VCaP (cell line): Measurements from ENCODE around the gene FBXO40.
"Not testable (repeated sequence)": the region's sequence is repeated elsewhere in the genome, so short reads cannot be mapped to it uniquely, and the experiment has no call there.

ENCODE experiments used
- H3K27ac ChIP-seq: fragments of 450-650 bp; 2 replicates; pipeline ENCODE4 v1.5.1; 2017
- TF ChIP-seq, protein P1 (sequence below): fragments of 450-650 bp; conservative IDR thresholded peaks from 2 replicates; pipeline ENCODE4 v1.5.1; 2017; ENCODE audit warnings: mild to moderate bottlenecking, moderate library complexity

FBXO40 gene

DNA sequence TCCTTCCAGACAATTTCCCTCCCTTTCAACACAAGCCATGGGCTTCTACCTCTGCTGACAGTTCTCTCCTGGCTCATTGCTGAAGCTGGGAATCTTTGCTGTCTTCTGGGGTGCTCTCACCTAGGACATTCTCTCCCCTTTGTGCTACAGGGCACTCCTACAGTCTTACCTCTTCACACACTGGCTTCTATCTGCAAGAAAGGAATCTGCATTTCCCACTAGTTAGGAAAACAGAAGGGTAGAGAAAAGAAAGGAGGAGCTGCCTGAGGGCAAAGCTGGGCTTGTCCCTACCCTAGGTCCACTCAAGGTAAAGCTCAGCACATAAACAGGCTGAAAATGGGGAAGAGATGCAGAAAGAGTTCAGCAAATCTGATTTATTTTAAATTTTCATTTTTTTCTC, 31.0 kb upstream of the FBXO40 start:
- TF ChIP-seq, protein P1, sequence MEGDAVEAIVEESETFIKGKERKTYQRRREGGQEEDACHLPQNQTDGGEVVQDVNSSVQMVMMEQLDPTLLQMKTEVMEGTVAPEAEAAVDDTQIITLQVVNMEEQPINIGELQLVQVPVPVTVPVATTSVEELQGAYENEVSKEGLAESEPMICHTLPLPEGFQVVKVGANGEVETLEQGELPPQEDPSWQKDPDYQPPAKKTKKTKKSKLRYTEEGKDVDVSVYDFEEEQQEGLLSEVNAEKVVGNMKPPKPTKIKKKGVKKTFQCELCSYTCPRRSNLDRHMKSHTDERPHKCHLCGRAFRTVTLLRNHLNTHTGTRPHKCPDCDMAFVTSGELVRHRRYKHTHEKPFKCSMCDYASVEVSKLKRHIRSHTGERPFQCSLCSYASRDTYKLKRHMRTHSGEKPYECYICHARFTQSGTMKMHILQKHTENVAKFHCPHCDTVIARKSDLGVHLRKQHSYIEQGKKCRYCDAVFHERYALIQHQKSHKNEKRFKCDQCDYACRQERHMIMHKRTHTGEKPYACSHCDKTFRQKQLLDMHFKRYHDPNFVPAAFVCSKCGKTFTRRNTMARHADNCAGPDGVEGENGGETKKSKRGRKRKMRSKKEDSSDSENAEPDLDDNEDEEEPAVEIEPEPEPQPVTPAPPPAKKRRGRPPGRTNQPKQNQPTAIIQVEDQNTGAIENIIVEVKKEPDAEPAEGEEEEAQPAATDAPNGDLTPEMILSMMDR: no peak
- H3K27ac ChIP-seq: peak overlapping the region; percentile 50

DNA sequence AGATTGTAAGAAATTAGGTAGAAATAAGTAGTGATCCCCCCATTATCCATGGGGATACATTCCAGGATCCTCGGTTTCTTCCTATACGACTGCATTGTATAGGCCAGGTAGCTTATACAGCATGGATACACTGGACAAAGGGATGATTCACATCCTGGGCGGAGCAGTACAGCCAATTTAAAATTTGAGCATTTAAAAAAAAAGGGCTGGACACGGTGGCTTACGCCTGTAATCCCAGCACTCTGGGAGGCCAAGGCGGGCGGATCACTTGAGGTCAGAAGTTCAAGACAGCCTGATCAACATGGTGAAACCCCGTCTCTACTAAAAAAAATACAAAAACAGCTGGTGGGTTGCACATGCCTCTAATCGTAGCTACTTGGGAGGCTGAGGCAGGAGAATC, 26.4 kb upstream of the FBXO40 start:
- H3K27ac ChIP-seq: no peak overlapping the region
- TF ChIP-seq, protein P1: no peak

DNA sequence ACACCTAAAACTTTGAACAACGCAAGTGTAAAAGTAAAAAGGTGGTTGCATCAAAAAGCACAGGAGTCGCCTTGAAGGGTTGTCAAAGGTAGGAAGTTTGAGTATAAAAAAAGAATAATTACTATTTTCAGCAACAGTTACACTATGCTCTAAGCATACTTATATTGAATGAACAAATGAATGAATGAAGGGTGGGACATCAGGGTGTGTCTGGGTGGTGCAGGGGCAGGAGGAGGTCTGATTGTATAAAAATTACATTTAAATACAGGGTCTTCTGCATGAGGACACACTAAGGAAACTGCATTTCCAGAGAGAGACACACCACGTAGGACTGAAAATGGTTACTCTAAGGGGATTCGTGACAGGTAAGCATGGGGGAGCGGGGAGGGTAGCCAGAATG, 25.5 kb upstream of the FBXO40 start, which contains the start of gene ARGFX:
TSS of gene ARGFX (plus strand) at position 301 of the 400 bp plus-strand sequence. CDS start 2,765 bp downstream, outside the sequence.
- TF ChIP-seq, protein P1: no peak
- no peak within 1 kb of the TSS for H3K27ac ChIP-seq

DNA sequence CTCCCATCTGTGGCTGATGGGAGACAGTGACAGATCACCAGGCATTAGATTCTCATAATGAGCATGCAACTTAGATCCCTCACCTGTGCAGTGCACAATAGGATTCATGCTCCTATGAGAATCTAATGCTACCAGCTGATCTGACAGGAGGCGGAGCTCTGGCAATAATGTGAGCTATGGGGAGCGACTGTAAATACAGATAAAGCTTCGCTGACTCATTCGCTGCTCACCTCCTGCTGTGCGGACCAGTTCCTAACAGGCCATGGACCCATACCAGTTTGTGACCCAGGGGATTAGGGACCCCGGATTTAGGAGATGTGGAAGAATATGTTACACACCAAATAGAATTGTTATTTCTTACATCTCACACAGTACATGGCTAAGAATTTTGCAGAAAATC, 18.7 kb upstream of the FBXO40 start:
- TF ChIP-seq, protein P1: no peak
- H3K27ac ChIP-seq: no peak overlapping the region

DNA sequence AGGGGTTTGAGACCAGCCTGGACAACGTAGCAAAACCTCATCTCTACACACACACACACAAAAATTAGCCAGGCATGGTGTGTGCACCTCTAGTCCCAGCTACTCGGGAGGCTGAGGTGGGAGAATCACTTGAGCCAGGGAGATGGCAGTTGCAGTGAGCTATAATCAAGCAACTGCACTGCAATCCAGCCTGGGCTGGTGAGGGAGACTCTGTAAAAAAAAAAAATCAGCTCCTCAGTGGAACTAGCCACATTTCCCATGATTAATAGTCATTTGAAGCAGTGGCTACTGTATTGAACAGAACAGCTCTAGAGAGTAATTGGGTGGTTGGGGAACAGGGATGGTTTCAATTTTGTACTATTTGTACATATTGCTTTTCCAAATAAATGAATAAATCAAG, 11.5 kb upstream of the FBXO40 start:
- no peak overlapping the region for H3K27ac ChIP-seq
- TF ChIP-seq, protein P1: no peak

DNA sequence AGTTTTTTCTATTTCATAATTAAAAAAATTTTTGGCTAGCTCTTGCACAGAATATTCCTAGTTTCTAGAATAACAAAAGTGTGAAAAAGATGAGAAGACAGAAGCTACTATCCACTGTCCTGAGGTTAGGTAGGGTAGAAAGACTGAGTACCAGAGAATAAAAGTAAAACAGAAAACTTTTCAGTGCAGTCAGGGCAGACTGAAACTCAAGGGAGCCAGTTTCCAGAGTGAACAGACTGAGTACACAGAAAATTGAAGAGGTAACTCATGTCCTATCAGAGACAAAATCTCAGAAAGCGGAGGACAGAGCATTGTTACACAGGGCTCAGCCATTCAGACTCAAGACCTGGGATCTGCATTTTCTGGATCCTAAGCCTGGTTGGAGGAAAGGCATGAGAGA, 8.8 kb upstream of the FBXO40 start:
- TF ChIP-seq, protein P1: no peak
- H3K27ac ChIP-seq: no peak overlapping the region

DNA sequence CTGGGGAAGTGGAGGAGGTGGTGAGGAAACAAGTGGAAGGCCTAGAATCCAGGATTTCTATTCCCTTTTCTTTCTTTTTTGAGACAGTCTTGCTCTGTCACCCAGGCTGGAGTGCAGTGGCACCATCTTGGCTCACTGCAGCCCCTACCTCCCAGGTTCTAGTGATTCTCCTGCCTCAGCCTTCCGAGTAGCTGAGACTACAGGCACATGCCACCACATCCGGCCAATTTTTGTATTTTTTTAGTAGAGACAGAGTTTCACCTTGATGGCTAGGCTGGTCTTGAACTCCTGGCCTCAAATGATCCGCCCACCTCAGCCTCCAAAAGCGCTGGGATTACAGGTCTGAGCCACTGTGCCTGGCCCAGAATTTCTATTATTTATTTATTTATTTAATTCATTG, 627 bp downstream of the FBXO40 start:
- H3K27ac ChIP-seq: not testable (repeated sequence)

DNA sequence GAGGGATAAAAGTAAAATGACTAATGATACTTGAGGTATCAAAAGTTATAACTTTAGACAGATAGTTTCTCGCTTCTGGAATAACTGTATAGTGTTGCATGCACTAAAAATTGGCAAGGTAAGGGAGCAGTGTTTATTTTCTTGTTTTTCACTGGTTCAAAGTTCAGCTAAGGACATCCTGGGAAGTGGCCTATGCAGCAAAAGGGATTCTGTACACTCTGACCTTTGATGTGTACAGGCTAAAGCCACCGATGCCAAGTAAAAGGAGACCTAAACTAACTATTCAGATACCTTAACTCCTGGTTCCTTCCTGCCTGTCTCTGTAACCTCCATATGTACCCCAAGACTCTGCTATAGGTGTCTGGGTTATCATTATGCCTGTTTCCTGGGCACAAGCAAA, 1.7 kb downstream of the FBXO40 start:
- TF ChIP-seq, protein P1: no peak
- H3K27ac ChIP-seq: no peak overlapping the region
